Brain microvascular endothelial cell (primary cell): ENCODE data around the gene TCF7L2.

Experiments used
- DNase-seq: peaks from one replicate; pipeline ENCODE4 v3.0.0-alpha.2; 2020
- H3K27ac ChIP-seq: fragments of 250-450 bp; sonication (Bioruptor Pico); 2 replicates; pipeline ENCODE4 v1.5.1; 2020; ENCODE audit warnings: mild to moderate bottlenecking, moderate library complexity
- H3K27me3 ChIP-seq: fragments of 250-450 bp; sonication (Bioruptor Pico); replicated peaks from 2 replicates; pipeline ENCODE4 v1.5.1; 2020; ENCODE audit warnings: mild to moderate bottlenecking
- H3K36me3 ChIP-seq: fragments of 250-450 bp; sonication (Bioruptor Pico); replicated peaks from 2 replicates; pipeline ENCODE4 v1.5.1; 2020; ENCODE audit warnings: mild to moderate bottlenecking
- H3K4me3 ChIP-seq: 2 replicates; pipeline ENCODE4 v1.5.1; 2011; ENCODE audit warnings: low read depth, mild to moderate bottlenecking, control low read depth, low read length, moderate library complexity
- CTCF ChIP-seq: IDR thresholded peaks from 2 replicates; pipeline ENCODE4 v1.5.1; 2011; ENCODE audit warnings: low read depth, mild to moderate bottlenecking, moderate library complexity, low read length, control low read depth, inconsistent platforms; ENCODE audit errors: missing control alignments
- in situ Hi-C: cut with HindIII; loops from 2 replicates; pipeline ENCODE4 v1.10.0; 2017; ENCODE audit warnings: low sequenced_read_pairs, low pct_ligation_motif_present

Gene TCF7L2

GRCh38 chr10:113137941-113138685, 188.1 kb downstream of the TCF7L2 start:
- TF ChIP-seq CTCF = no peak
- DNase-seq = no peak
- no peaks in the 10 kb centered on the region for H3K36me3 ChIP-seq
- H3K27ac ChIP-seq = no peak overlapping the region
- no peak overlapping the region for H3K4me3 ChIP-seq
- H3K27me3 ChIP-seq = no peaks in the 10 kb centered on the region
- in situ Hi-C loops = no loop called here

- Histone ChIP-seq H3K27me3 (no peaks in the 10 kb centered on the region), H3K27ac (no peak overlapping the region), H3K4me3 (no peak overlapping the region), H3K36me3 (peaks cover 1% of the 10 kb centered on the region)
- DNase-seq = no peak
- TF ChIP-seq CTCF = no peak
- in situ Hi-C loops = no loop called here
Measured at GRCh38 chr10:113138937-113139585, 189.0 kb downstream of the TCF7L2 start.

- peak; percentile 20 for DNase-seq
- TF ChIP-seq CTCF = peak; percentile 67
- Histone ChIP-seq H3K4me3 (no peak overlapping the region), H3K27ac (no peak overlapping the region), H3K27me3 (no peaks in the 10 kb centered on the region), H3K36me3 (peaks cover 6% of the 10 kb centered on the region)
- in situ Hi-C loops = no loop called here
Measured at GRCh38 chr10:113139699-113140098, 189.7 kb downstream of the TCF7L2 start.

- H3K36me3 ChIP-seq = peaks cover 6% of the 10 kb centered on the region
- H3K27me3 ChIP-seq = no peaks in the 10 kb centered on the region
- no peak overlapping the region for H3K27ac ChIP-seq
- in situ Hi-C loops = no loop called here
- TF ChIP-seq CTCF = no peak
- no peak overlapping the region for H3K4me3 ChIP-seq
- no peak for DNase-seq
Measured at GRCh38 chr10:113140143-113141011, 190.3 kb downstream of the TCF7L2 start.

- H3K27ac ChIP-seq = no peak overlapping the region
- H3K27me3 ChIP-seq = no peaks in the 10 kb centered on the region
- DNase-seq = no peak
- no peak overlapping the region for H3K4me3 ChIP-seq
- in situ Hi-C loops = no loop called here
- TF ChIP-seq CTCF = no peak
- H3K36me3 ChIP-seq = peaks cover 13% of the 10 kb centered on the region
Measured at GRCh38 chr10:113142601-113143362, 192.7 kb downstream of the TCF7L2 start.
